H1 (cell line): ENCODE measurements around the gene KCNC3. TPM values are rescaled to one million over a fixed set of nuclear protein-coding genes. Genes with fewer than 3 reads are reported as not detected.

Experiments used
- BRCA1 ChIP-seq: IDR thresholded peaks from 2 replicates; pipeline ENCODE4 v1.6.1; 2012; ENCODE audit warnings: low read depth, low read length, improper control_type of control experiment
- CBX5 ChIP-seq: fragments of 300-800, 300-1000 bp; sonication (generic); IDR thresholded peaks from 2 replicates; pipeline ENCODE4 v1.7.1; 2016; ENCODE audit warnings: antibody characterized with exemption, low read length, low read depth
- CTBP2 ChIP-seq: IDR thresholded peaks from 2 replicates; pipeline ENCODE4 v1.7.0; 2011; ENCODE audit warnings: borderline replicate concordance, mild to moderate bottlenecking, moderate library complexity, mixed read lengths, low read length; ENCODE audit not compliant: insufficient read depth, insufficient read length
- FOSL1 ChIP-seq: IDR thresholded peaks from 2 replicates; pipeline ENCODE4 v1.6.1; 2011; ENCODE audit warnings: mild to moderate bottlenecking, low read depth, low read length, moderate library complexity; ENCODE audit not compliant: insufficient read depth
- GABPA ChIP-seq: IDR thresholded peaks from 2 replicates; pipeline ENCODE4 v1.6.1; 2011; ENCODE audit warnings: mild to moderate bottlenecking, low read length, moderate library complexity, borderline replicate concordance; ENCODE audit not compliant: insufficient read depth
- GTF2F1 ChIP-seq: IDR thresholded peaks from 2 replicates; pipeline ENCODE4 v1.6.1; 2012; ENCODE audit warnings: low read depth, low read length, improper control_type of control experiment, borderline replicate concordance
- NANOG ChIP-seq: IDR thresholded peaks from 2 replicates; pipeline ENCODE4 v1.6.1; 2011; ENCODE audit warnings: low read length, low read depth, mild to moderate bottlenecking, inconsistent platforms; ENCODE audit not compliant: insufficient read depth, poor library complexity, severe bottlenecking
- RAD21 ChIP-seq, 2 experiments: IDR thresholded peaks in 1 of 2; conservative IDR thresholded peaks in 1 of 2; 2 replicates each; pipeline ENCODE4 v1.6.1; 2011; ENCODE audit warnings: low read depth in 2 of 2, low read length in 2 of 2, improper control_type of control experiment in 1 of 2, inconsistent platforms in 1 of 2, mild to moderate bottlenecking in 1 of 2, moderate library complexity in 1 of 2
- SP2 ChIP-seq: IDR thresholded peaks from 2 replicates; pipeline ENCODE4 v1.6.1; 2012; ENCODE audit warnings: mild to moderate bottlenecking, low read length, inconsistent platforms
- SP4 ChIP-seq: IDR thresholded peaks from 2 replicates; pipeline ENCODE4 v1.6.1; 2012; ENCODE audit warnings: low read length, inconsistent platforms
- polyA plus RNA-seq, 7 experiments: library from polyadenylated mRNA; depleted of rRNA in 3 of 7; stranded (reverse) in 5 of 7; unstranded in 2 of 7; fragments of >200 nt in 5 of 7; fragments of 200-250 nt in 2 of 7; gene quantifications; 1 replicate in 5 of 7; 2 replicates in 1 of 7; 4 replicates in 1 of 7; pipeline versions ENCODE4 v1.2.1 to v1.2.3, GENCODE V29; 2011 to 2013; ENCODE audit warnings: missing spikeins in 2 of 7, mixed read lengths in 2 of 7
- total RNA-seq: library from RNA; stranded (reverse); fragmentation: NEBNext Ultra II Directional; extraction: Animal tissue kit (Norgen Biotek cat#: 25700); gene quantifications from 2 replicates; pipeline ENCODE4 v1.2.1, GENCODE V29; 2021
- TF ChIP-seq, protein P1 (sequence below): fragments of 300-600 bp; sonication (generic); IDR thresholded peaks from 2 replicates; pipeline ENCODE4 v1.7.1; 2012; ENCODE audit warnings: low read length, moderate library complexity, mild to moderate bottlenecking, inconsistent platforms; ENCODE audit not compliant: insufficient replicate concordance

KCNC3 gene
- total and polyA plus RNA-seq, 2 of the 8 experiments (the other 6 are each of a cell fraction or from before 2014, with no cell fraction given), result 3.9 to 7.2 TPM

DNA sequence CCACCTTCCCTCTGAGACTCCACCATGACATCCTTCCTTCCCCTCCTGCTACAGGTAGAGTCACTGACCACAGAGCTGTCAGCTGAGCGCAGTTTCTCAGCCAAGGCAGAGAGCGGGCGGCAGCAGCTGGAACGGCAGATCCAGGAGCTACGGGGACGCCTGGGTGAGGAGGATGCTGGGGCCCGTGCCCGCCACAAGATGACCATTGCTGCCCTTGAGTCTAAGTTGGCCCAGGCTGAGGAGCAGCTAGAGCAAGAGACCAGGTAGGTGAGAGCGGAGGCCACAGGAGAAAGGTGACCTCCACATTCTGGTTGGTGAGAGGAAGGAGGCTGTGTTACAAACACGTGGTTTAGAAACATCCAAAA is 27.6 kb downstream of the KCNC3 start (continued):
- TF ChIP-seq, protein P1, sequence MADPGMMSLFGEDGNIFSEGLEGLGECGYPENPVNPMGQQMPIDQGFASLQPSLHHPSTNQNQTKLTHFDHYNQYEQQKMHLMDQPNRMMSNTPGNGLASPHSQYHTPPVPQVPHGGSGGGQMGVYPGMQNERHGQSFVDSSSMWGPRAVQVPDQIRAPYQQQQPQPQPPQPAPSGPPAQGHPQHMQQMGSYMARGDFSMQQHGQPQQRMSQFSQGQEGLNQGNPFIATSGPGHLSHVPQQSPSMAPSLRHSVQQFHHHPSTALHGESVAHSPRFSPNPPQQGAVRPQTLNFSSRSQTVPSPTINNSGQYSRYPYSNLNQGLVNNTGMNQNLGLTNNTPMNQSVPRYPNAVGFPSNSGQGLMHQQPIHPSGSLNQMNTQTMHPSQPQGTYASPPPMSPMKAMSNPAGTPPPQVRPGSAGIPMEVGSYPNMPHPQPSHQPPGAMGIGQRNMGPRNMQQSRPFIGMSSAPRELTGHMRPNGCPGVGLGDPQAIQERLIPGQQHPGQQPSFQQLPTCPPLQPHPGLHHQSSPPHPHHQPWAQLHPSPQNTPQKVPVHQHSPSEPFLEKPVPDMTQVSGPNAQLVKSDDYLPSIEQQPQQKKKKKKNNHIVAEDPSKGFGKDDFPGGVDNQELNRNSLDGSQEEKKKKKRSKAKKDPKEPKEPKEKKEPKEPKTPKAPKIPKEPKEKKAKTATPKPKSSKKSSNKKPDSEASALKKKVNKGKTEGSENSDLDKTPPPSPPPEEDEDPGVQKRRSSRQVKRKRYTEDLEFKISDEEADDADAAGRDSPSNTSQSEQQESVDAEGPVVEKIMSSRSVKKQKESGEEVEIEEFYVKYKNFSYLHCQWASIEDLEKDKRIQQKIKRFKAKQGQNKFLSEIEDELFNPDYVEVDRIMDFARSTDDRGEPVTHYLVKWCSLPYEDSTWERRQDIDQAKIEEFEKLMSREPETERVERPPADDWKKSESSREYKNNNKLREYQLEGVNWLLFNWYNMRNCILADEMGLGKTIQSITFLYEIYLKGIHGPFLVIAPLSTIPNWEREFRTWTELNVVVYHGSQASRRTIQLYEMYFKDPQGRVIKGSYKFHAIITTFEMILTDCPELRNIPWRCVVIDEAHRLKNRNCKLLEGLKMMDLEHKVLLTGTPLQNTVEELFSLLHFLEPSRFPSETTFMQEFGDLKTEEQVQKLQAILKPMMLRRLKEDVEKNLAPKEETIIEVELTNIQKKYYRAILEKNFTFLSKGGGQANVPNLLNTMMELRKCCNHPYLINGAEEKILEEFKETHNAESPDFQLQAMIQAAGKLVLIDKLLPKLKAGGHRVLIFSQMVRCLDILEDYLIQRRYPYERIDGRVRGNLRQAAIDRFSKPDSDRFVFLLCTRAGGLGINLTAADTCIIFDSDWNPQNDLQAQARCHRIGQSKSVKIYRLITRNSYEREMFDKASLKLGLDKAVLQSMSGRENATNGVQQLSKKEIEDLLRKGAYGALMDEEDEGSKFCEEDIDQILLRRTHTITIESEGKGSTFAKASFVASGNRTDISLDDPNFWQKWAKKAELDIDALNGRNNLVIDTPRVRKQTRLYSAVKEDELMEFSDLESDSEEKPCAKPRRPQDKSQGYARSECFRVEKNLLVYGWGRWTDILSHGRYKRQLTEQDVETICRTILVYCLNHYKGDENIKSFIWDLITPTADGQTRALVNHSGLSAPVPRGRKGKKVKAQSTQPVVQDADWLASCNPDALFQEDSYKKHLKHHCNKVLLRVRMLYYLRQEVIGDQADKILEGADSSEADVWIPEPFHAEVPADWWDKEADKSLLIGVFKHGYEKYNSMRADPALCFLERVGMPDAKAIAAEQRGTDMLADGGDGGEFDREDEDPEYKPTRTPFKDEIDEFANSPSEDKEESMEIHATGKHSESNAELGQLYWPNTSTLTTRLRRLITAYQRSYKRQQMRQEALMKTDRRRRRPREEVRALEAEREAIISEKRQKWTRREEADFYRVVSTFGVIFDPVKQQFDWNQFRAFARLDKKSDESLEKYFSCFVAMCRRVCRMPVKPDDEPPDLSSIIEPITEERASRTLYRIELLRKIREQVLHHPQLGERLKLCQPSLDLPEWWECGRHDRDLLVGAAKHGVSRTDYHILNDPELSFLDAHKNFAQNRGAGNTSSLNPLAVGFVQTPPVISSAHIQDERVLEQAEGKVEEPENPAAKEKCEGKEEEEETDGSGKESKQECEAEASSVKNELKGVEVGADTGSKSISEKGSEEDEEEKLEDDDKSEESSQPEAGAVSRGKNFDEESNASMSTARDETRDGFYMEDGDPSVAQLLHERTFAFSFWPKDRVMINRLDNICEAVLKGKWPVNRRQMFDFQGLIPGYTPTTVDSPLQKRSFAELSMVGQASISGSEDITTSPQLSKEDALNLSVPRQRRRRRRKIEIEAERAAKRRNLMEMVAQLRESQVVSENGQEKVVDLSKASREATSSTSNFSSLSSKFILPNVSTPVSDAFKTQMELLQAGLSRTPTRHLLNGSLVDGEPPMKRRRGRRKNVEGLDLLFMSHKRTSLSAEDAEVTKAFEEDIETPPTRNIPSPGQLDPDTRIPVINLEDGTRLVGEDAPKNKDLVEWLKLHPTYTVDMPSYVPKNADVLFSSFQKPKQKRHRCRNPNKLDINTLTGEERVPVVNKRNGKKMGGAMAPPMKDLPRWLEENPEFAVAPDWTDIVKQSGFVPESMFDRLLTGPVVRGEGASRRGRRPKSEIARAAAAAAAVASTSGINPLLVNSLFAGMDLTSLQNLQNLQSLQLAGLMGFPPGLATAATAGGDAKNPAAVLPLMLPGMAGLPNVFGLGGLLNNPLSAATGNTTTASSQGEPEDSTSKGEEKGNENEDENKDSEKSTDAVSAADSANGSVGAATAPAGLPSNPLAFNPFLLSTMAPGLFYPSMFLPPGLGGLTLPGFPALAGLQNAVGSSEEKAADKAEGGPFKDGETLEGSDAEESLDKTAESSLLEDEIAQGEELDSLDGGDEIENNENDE, result no peak
- TF ChIP-seq SP2 (no peak), FOSL1 (no peak), SP4 (no peak), NANOG (no peak), BRCA1 (no peak), CTBP2 (no peak), RAD21 (IDR thresholded peaks at IDR 0.05 in 1 of 2, conservative IDR thresholded peaks at IDR 0.05 in 1 of 2; ENCODE audit: low read depth in 2 of 2, low read length in 2 of 2) (no peak), CBX5 (no peak), GABPA (no peak), GTF2F1 (no peak)
